SKM-1 treated with dmso at 0.1 percent for 144 hours (cell line): ENCODE data around the gene CDC42EP5.
"Not testable (repeated sequence)": the region's sequence is repeated elsewhere in the genome, so short reads cannot be mapped to it uniquely, and the experiment has no call there.

Experiments
- DNase-seq: peaks from one replicate; lab custom pipeline; 2025; ENCODE audit not compliant: unreplicated experiment; lab: John Stamatoyannopoulos, UW

The CDC42EP5 gene

GRCh38 chr19:54449701-54450069 lies 23.4 kb downstream of the CDC42EP5 start:
- no peak for DNase-seq

GRCh38 chr19:54448774-54449700 lies 24.1 kb downstream of the CDC42EP5 start, which contains the start of gene LENG8:
TSS of gene LENG8 (plus strand) at chr19:54449199. CDS start at chr19:54451345, 2,146 bp downstream.
- DNase-seq, result peak; percentile 77

GRCh38 chr19:54448040-54448773 lies 24.9 kb downstream of the CDC42EP5 start:
- no peak for DNase-seq

GRCh38 chr19:54446349-54446748 lies 26.7 kb downstream of the CDC42EP5 start:
- not testable (repeated sequence) for DNase-seq

- no peak for DNase-seq
Observed at GRCh38 chr19:54444737-54445136, 28.4 kb downstream of the CDC42EP5 start.

GRCh38 chr19:54440641-54441040 lies 32.5 kb downstream of the CDC42EP5 start:
- no peak for DNase-seq

GRCh38 chr19:54439174-54439851 lies 33.8 kb downstream of the CDC42EP5 start:
- DNase-seq, result no peak

- DNase-seq, result no peak
Observed at GRCh38 chr19:54436628-54437252, 36.4 kb downstream of the CDC42EP5 start.

GRCh38 chr19:54436031-54436523 lies 37.0 kb downstream of the CDC42EP5 start:
- DNase-seq, result no peak

GRCh38 chr19:54435551-54436016 lies 37.5 kb downstream of the CDC42EP5 start:
- no peak for DNase-seq

GRCh38 chr19:54434873-54435214 lies 38.3 kb downstream of the CDC42EP5 start:
- no peak for DNase-seq

GRCh38 chr19:54434112-54434872 lies 38.8 kb downstream of the CDC42EP5 start:
- DNase-seq, result no peak

- DNase-seq, result no peak
Observed at GRCh38 chr19:54433697-54434096, 39.4 kb downstream of the CDC42EP5 start.

GRCh38 chr19:54432144-54432738 lies 40.9 kb downstream of the CDC42EP5 start:
- no peak for DNase-seq

GRCh38 chr19:54431255-54431838 lies 41.7 kb downstream of the CDC42EP5 start:
- no peak for DNase-seq

- DNase-seq, result no peak
Observed at GRCh38 chr19:54430306-54431254, 42.5 kb downstream of the CDC42EP5 start.

GRCh38 chr19:54429545-54430227 lies 43.4 kb downstream of the CDC42EP5 start:
- DNase-seq, result no peak

- no peak for DNase-seq
Observed at GRCh38 chr19:54429176-54429495, 44.0 kb downstream of the CDC42EP5 start.
